GM18868 (cell line): ENCODE results near the gene SMC4.
"Not testable (repeated sequence)": the region's sequence is repeated elsewhere in the genome, so short reads cannot be mapped to it uniquely, and the experiment has no call there.

Experiments
- ATAC-seq: cut with Tn5 transposase; IDR thresholded peaks from one replicate; pipeline ENCODE4 v1.9.1; 2021; ENCODE audit warnings: mild to moderate bottlenecking, moderate library complexity; ENCODE audit not compliant: unreplicated experiment

SMC4 gene

GRCh38 chr3:160399125-160400029 is at the start of gene SMC4, which contains the start of gene IFT80:
Gene SMC4, plus strand, starts transcription at chr3:160399650. Its CDS starts 1,177 bp downstream, at chr3:160400827.
Gene IFT80, minus strand, starts transcription at chr3:160399225. Its CDS starts 14,625 bp downstream, at chr3:160384600.
- peak; percentile 94 for ATAC-seq

DNA sequence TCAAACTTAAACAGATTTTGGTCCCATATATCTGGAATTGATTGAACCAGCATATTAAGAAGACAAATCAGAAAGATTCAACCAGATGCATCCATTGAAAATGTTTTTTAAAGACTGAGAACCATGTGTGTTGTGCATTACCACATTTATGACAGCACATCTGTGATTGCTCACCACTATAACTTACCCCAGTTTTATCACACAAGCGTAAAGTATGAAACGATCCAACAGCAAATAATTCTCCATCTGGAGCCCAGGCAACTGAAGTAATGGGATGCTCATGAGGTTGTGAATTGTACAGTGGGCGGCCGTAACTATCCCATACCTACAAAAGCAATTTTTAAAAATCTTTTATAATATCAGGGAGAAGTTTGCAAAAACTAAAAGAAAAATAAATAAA is 43.6 kb upstream of the SMC4 start:
- no peak for ATAC-seq

GRCh38 chr3:160362896-160363295 is 36.6 kb upstream of the SMC4 start:
- ATAC-seq = not testable (repeated sequence)

DNA sequence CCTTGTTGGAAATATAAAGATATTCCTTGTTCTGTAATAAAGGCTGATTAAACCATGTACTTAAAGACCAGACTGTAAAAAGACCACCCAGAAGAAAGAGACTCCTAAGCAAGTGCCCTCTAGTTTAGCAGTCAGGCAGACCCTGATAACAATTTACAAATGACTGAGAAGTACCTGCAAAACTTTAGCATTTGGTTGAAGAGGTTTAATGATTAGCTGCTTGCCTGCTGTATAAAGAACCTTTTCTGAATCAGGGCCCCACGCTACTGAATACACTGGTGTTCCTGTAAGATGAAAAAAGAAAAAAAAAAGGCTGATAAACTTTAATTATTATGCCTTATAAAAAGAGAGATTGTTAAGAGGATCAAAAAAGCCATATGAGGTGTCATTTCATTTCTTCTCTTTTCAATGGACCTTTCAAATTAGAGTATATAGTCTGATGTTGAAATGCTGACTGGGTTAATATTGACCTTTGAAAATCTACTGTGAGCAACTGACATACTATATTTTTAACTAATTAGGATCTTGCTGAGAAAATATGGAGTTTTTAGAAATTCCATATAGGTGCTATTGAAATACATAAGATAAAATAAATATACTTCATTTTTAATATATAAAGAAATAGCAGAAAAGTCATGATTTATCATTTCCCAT is 33.5 kb upstream of the SMC4 start:
- no peak for ATAC-seq

GRCh38 chr3:160368804-160369203 is 30.6 kb upstream of the SMC4 start:
- ATAC-seq = peak; percentile 91

GRCh38 chr3:160369784-160370183 is 29.7 kb upstream of the SMC4 start:
- no peak for ATAC-seq

DNA sequence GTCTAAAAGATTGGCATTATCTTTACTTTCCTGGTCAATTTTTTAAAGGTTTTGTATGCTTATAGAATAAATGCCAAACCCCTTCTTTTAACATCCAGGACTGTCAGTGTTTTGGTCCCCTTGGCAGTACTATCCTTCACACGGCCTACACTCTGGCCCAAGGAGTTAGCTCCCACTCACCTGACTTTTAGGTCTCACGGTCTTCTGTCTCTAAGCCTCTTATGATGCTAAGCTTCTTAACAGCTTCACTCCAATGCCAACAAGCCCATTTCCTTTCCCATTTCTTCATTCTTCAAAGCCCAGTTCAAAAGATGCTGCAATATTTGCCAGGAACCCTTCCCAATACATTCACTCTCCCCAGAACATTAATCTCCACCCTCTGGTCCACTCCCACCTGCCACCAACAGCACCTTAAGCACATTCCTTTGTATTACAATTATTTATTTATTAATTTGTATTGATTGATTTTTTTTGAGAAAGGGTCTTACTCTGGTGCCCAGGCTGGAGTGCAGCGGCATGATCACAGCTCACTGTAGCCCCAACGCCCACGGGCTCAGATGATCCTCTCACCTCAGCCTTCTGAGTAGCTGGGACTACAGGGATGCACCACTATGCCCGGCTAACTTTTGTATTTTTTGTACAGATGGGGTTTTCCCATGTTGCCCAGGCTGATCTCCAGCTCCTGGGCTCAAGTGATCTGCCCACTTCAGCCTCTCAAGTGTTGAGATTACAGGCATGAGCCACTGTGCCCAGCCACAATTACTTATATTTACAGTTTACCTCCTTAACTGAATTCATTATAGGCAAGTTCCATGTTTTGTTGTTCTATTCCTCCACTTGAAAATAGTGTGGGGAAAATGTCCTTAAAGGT is 28.2 kb upstream of the SMC4 start:
- ATAC-seq = no peak

- no peak for ATAC-seq
These were observed 26.7 kb upstream of the SMC4 start for GRCh38 chr3:160372780-160373179.

DNA sequence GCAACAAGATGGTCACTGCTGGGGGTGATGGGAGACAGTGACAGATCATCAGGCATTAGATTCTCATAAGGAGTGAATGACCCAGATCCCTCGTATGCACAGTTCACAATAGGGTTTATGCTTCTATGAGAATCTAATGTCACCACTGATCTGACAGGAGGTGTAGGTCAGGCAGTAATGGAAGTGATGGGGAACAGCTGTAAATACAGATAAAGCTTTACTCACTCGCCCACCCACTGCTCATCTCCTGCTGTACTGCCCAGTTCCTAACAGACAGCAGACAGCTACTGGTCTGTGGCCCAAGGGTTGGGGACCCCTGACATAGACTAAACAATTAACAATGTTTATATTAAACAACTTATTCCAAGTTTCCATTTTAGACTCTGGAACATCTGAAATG is 25.8 kb upstream of the SMC4 start:
- ATAC-seq = no peak

DNA sequence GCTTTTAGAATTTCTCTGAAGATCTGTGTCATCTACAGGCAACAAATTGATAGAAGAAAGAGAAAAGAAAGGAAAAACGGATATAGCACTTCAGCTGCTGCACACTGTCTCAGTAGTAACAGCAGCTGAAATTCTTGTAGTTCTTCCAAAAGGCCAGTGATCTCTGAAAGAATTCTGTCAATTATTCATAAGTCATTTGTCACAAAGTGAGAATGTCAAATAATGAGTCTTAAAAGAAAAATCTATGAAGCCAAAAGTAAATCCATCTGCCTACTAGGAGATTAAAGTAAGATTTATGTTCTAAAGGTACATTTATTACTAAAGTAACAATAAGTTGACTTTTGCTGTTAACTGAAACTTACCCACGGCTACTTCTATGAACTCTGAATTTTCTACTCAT is 25.0 kb upstream of the SMC4 start:
- no peak for ATAC-seq

GRCh38 chr3:160374925-160375324 is 24.5 kb upstream of the SMC4 start:
- no peak for ATAC-seq

GRCh38 chr3:160376681-160377080 is 22.8 kb upstream of the SMC4 start:
- ATAC-seq = no peak

DNA sequence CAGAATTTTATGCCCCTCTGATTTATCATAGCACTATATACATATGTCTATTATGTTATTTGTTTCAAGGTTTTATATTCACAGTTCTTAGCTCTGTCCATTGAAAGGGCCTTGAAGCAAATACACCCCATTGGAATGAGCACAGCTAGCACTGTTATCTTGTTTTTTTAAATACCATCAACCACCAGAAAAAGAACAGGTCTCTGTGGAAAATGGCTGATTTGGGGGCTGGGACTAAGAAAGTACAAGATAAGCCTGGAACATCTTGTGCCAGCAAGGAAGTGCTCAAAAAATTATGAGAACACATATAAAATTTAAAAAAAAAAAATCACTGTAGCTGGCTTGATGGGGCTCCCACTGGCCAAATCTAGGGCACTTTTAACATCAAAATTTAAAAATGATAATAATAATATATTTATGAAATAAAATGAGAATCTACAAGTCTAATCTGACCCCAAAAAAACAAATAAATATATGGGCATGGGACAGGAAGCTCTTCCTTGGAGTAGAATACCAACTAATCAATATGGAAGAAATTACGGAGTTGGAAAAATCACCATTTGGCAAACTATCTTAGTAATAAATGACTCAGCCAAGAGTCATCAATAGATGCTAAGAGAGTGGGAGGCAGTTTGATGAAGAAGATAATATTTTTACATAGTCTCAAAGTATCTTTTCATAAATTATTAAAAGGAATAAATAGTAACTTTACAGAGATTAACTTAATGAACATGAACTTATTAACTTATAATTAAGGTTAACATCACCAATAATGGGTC is 20.9 kb upstream of the SMC4 start:
- ATAC-seq = no peak

DNA sequence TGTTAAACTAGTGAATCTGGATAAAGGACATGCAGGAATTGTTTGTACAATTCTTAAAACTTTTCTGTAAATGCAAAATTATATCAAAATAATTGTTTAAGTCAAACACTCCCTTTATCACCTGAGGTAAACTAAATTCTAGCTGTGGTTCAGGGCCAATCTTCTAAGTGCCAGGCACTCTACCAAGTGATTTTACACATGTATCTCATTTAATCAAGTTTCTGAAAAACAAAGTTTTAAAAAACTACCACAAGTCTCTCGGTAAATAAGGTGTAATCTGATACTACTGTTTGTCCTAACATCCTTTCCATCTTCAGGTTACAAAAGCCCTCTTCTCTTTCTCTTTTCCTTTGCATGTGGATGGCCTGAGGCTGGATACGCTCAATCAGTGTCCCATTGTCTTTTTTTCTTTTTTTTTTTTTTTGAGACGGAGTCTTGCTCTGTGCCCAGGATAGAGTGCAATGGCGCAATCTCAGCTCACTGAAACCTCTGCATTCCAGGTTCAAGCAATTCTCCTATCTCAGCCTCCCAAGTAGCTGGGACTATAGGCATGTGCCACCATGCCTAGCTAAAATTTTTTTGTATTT is 19.7 kb upstream of the SMC4 start:
- ATAC-seq = no peak

DNA sequence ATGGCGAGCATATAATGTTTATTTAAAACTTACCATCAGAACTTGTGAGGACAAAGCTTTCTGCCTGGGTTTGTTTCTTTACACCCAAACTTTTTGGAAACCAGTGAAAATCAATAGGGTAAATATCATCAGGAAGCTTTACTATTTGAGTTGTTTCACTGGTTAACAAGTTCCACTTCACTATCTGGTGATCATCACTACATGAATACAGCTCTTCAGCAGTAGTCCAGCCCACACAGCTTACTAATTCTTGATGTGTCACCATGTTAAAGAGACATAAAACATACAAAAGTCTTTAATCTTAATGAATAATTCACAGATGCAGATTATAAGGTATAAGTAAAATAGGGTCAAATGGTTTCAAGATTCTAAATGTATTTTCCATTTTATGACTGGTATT is 18.0 kb upstream of the SMC4 start:
- no peak for ATAC-seq

DNA sequence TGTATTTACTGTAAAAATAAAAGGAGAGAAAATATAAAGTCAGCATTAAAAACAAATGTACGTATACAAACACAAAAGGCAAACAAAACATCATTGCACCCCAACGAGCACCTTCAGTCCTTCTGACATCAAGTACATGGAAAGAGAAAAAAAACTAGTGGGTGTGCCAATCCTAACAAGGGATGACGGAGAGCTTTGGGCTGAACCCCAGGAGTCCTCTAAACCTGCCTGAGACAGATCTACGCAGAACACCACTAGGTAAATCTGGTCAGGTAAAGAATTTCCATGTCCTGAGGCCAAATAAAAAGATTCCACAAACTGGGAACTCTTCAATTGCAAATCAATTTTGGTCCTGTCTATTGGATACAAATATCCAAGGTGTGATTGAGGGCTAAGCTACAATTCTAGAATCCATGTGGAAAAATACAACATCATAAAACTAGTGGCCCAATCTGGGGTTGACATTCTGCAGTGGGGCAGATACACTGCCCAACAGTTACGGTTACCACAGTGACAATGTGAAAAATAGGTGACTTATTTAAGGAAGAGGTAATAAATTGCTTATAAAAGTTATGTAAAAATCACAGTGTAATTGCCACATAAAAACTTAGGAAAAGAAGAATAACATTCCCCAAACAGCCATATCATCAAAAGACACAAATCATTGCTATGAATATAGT is 14.7 kb upstream of the SMC4 start:
- no peak for ATAC-seq

DNA sequence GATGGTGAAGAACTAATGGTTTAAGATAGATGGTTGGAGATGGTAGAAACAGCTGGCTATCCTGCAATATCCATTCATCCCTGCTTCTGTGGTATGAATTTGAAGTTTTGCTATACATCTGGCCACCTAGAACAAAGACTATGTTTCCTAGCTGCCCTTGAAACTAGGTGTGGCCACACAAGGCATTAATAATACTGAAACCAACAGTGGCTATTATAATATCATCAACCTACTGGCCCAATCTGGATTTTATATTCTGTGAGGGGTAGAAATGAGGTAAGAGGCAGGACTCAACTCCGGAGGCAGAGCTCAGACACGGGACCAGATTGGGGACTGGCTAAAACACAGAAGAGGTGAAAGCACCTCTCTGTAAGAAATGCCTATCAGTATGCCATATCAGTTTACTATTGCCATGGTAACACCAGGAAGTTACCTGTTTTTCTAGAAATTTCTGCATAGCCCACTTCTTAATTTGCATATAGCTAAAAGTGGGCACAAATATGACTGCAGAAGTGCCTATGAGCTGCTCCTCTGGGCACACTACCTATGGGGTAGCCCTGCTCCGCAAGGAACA is 8.8 kb upstream of the SMC4 start:
- peak; percentile 55 for ATAC-seq

DNA sequence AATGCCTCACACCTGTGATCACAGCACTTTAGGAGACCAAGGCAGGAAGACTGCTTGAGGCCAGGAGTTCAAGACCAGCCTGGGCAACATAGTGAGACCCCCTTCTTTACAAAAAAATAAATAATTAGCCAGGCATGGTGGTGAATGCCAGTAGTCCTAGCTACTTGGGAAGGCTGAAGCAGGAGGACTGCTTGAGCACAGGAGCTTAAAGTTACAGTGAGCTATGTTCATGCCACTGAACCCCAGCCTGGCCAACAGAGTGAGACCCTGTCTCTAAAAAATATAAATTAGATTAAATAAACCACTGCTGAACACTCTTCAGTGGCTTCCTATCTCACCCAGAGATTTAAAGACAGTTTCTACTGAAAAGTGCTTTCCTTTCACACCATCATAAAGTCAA is 6.7 kb upstream of the SMC4 start:
- ATAC-seq = no peak

DNA sequence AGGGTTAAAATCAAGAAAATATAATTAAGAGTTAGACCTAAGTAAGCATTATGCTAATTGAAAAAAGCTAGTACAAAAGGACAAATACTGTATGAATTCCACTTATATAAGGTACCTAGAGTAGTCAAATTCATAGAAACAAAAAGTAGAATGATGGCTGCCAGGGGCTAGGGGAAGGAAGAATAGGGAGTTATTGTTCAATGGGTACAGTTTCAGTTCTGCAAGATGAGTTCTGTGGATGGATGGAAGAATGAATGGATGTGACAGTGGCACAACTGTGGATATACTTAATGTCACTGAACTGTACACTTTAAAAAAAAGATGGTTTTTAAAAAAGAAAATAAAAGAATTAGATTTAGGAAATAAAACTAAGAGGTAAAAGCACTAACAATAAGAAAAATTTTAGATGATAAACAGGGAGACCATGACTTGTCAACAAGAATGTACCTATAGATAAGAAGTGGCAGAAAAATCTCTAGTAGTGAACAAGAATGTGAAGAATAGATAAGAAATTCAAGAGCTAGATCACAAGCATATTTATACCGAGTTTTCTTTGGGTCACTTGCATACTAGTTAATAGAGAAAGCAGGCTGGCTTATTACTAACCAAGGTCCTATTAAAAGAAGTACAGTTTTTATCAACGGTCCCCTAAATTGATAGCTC is 6.0 kb upstream of the SMC4 start:
- ATAC-seq = peak; percentile 47
